PC-9 (cell line): ENCODE measurements around the gene MALRD1. TPM values are rescaled to one million over a fixed set of nuclear protein-coding genes. Genes with fewer than 3 reads are reported as not detected.

Experiments used
- BruUV-seq: library from RNA; stranded (reverse); fragments of 400-500 nt; replicated peaks from 2 replicates; lab custom pipeline; 2021; lab: Mats Ljungman, UMichigan
- CTCF ChIA-PET: fragments of 300-600 bp; sonication (Branson Sonifier 250); formaldehyde crosslinking; loops from one replicate; lab custom pipeline; 2022; ENCODE audit warnings: antibody characterized with exemption; lab: Charles Lee
- POLR2A ChIA-PET: fragments of 300-600 bp; sonication (Branson Sonifier 250); formaldehyde crosslinking; loops from one replicate; lab custom pipeline; 2022; ENCODE audit warnings: antibody characterized with exemption; ENCODE audit not compliant: unreplicated experiment; lab: Charles Lee
- DNase-seq, 2 experiments: peaks; one replicate each; pipeline versions ENCODE4 v3.0.0 to v3.0.0-alpha.2; 2015 to 2022; ENCODE audit warnings: mixed read lengths in 1 of 2
- H2AFZ ChIP-seq: fragments of 200-600 bp; sonication (generic); 2 replicates; pipeline ENCODE4 v1.8.1; 2017; ENCODE audit warnings: antibody characterized with exemption
- H3F3A ChIP-seq: fragments of 200-600 bp; sonication (generic); 2 replicates; pipeline ENCODE4 v1.8.1; 2017; ENCODE audit warnings: antibody characterized with exemption, mild to moderate bottlenecking, low read depth; ENCODE audit not compliant: insufficient read depth
- H3K27ac ChIP-seq: fragments of 200-600 bp; sonication (generic); 2 replicates; pipeline ENCODE4 v1.6.1; 2016; ENCODE audit warnings: mixed run types
- H3K27me3 ChIP-seq: fragments of 200-600 bp; sonication (generic); 2 replicates; pipeline ENCODE4 v1.6.1; 2016; ENCODE audit warnings: low read depth, mixed run types; ENCODE audit not compliant: insufficient read depth
- H3K36me3 ChIP-seq: fragments of 200-600 bp; sonication (generic); 2 replicates; pipeline ENCODE4 v1.6.1; 2016; ENCODE audit warnings: low read depth, mixed run types
- H3K4me1 ChIP-seq: fragments of 200-600 bp; sonication (generic); replicated peaks from 2 replicates; pipeline ENCODE4 v1.6.1; 2016; ENCODE audit warnings: mixed run types; ENCODE audit not compliant: insufficient read depth
- H3K4me2 ChIP-seq: fragments of 200-600 bp; sonication (generic); 2 replicates; pipeline ENCODE4 v1.6.1; 2017; ENCODE audit warnings: mixed run types
- H3K4me3 ChIP-seq: fragments of 200-600 bp; sonication (generic); 2 replicates; pipeline ENCODE4 v1.6.1; 2016; ENCODE audit warnings: mixed run types
- H3K79me2 ChIP-seq: fragments of 200-600 bp; sonication (generic); 2 replicates; pipeline ENCODE4 v1.6.1; 2017; ENCODE audit warnings: low read depth, mixed run types
- H3K9me2 ChIP-seq: fragments of 200-600 bp; sonication (generic); 2 replicates; pipeline ENCODE4 v1.8.1; 2017; ENCODE audit warnings: mild to moderate bottlenecking; ENCODE audit not compliant: insufficient read depth
- H3K9me3 ChIP-seq: fragments of 200-600 bp; sonication (generic); 2 replicates; pipeline ENCODE4 v1.8.1; 2016; ENCODE audit warnings: low read depth; ENCODE audit not compliant: insufficient read depth
- H4K20me1 ChIP-seq: fragments of 200-600 bp; sonication (generic); 2 replicates; pipeline ENCODE4 v1.8.1; 2017; ENCODE audit not compliant: insufficient read depth
- EZH2 ChIP-seq: fragments of 200-600 bp; sonication (generic); IDR thresholded peaks from 2 replicates; pipeline ENCODE4 v1.8.0; 2017; ENCODE audit warnings: antibody characterized with exemption, low read depth
- intact Hi-C: fragments of 100-400 bp; cut with micrococcal nuclease; formaldehyde crosslinking; loops from one replicate; pipeline ENCODE4 v1.10.0; 2022; ENCODE audit not compliant: unreplicated experiment
- total RNA-seq: library from RNA; stranded (reverse); gene quantifications from 2 replicates; pipeline ENCODE4 v1.2.3, GENCODE V29; 2021
- TF ChIP-seq, protein P1 (sequence below): fragments of 200-600 bp; sonication (generic); conservative IDR thresholded peaks from 2 replicates; pipeline ENCODE4 v1.6.1; 2017; ENCODE audit warnings: mixed run types, antibody characterized with exemption, mild to moderate bottlenecking, moderate library complexity

Gene MALRD1
- total RNA-seq, 1 experiment from 2014 or later: not detected

DNA sequence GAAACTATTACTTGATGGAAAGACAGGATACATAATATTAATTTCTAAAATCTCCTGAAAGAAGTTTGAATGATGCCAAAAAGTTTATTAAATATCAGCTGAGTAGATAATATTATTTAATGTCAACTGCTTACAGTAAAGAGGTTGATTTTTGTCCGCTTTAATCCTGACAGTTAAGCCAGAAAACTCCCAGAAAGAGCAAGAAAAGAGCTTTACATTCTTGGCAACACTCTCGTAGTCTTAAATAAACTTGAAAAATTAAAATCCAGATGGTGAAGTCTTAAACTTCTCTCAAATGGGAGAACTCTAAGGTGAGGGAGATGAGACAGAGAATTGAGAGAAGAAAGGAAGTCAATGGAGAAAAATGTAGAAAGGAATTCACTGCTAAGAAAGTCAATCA, 568.4 kb downstream of the MALRD1 start:
- H3K4me2 ChIP-seq: no peak overlapping the region
- H3K9me2 ChIP-seq: no peaks in the 10 kb centered on the region
- H3K27ac ChIP-seq: no peak overlapping the region
- DNase-seq: no peak
- no peak overlapping the region for H2AFZ ChIP-seq
- TF ChIP-seq EZH2: no peak
- TF ChIP-seq, protein P1, sequence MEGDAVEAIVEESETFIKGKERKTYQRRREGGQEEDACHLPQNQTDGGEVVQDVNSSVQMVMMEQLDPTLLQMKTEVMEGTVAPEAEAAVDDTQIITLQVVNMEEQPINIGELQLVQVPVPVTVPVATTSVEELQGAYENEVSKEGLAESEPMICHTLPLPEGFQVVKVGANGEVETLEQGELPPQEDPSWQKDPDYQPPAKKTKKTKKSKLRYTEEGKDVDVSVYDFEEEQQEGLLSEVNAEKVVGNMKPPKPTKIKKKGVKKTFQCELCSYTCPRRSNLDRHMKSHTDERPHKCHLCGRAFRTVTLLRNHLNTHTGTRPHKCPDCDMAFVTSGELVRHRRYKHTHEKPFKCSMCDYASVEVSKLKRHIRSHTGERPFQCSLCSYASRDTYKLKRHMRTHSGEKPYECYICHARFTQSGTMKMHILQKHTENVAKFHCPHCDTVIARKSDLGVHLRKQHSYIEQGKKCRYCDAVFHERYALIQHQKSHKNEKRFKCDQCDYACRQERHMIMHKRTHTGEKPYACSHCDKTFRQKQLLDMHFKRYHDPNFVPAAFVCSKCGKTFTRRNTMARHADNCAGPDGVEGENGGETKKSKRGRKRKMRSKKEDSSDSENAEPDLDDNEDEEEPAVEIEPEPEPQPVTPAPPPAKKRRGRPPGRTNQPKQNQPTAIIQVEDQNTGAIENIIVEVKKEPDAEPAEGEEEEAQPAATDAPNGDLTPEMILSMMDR: no peak
- no peaks in the 10 kb centered on the region for H4K20me1 ChIP-seq
- no peaks in the 10 kb centered on the region for H3K27me3 ChIP-seq
- no peaks in the 10 kb centered on the region for H3K4me1 ChIP-seq
- no peak overlapping the region for H3K4me3 ChIP-seq
- no peaks in the 10 kb centered on the region for H3K36me3 ChIP-seq
- intact Hi-C loops: no loop called here
- CTCF ChIA-PET: no interaction called here
- BruUV-seq: no TSS peak
- POLR2A ChIA-PET: no interaction called here
- H3F3A ChIP-seq: no peaks in the 10 kb centered on the region
- H3K9me3 ChIP-seq: no peaks in the 10 kb centered on the region
- no peaks in the 10 kb centered on the region for H3K79me2 ChIP-seq

DNA sequence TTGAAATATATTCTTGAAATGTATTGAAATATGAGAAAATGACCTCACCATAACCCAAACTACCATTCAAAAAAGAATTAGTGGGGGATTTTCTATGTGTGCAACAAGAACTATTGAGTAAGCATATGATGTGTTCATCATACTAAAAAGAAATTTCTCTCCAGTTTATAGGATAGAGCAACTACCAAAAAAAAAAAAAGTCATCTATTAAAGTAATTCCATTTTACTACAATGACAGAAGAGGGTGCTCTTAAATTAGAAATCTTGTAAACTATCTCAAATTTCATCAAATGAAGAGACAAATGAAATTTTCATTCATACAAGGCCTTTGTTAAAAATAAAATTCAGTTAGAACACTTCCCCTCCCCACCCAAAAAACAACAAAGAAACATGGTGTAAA, 572.2 kb downstream of the MALRD1 start:
- no peaks in the 10 kb centered on the region for H3K9me2 ChIP-seq
- no peaks in the 10 kb centered on the region for H4K20me1 ChIP-seq
- H3K36me3 ChIP-seq: no peaks in the 10 kb centered on the region
- DNase-seq: no peak
- TF ChIP-seq, protein P1: no peak
- TF ChIP-seq EZH2: no peak
- no peaks in the 10 kb centered on the region for H3K4me1 ChIP-seq
- ChIA-PET POLR2A (no interaction called here), CTCF (no interaction called here)
- H3K27ac ChIP-seq: no peak overlapping the region
- no peaks in the 10 kb centered on the region for H3K79me2 ChIP-seq
- BruUV-seq: no TSS peak
- intact Hi-C loops: no loop called here
- H3K4me3 ChIP-seq: no peak overlapping the region
- no peaks in the 10 kb centered on the region for H3F3A ChIP-seq
- no peak overlapping the region for H2AFZ ChIP-seq
- H3K9me3 ChIP-seq: no peaks in the 10 kb centered on the region
- no peak overlapping the region for H3K4me2 ChIP-seq
- no peaks in the 10 kb centered on the region for H3K27me3 ChIP-seq

DNA sequence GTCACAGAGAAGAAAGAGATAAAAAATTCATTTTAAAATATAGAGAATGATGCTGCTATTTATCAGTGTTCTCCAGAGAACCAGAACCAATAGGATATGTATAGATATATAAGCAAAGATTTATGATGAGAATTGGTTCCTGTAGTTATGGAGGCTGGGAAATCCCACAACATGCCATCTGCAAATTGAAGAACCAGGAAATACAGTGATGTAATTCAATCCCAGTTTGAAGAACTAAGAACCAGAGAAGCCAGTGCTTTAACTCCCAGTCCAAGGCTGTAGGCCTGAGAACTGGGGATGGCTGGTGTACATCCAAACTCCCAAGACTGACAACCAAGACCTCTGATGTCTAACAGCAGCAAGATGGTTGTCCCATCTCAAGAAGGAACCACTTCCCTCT, 574.7 kb downstream of the MALRD1 start:
- Histone ChIP-seq H3K9me3 (no peaks in the 10 kb centered on the region), H3K9me2 (no peaks in the 10 kb centered on the region), H3K4me2 (no peak overlapping the region), H4K20me1 (no peaks in the 10 kb centered on the region), H3K36me3 (no peaks in the 10 kb centered on the region), H3F3A (no peaks in the 10 kb centered on the region), H3K4me3 (no peak overlapping the region), H2AFZ (no peak overlapping the region), H3K27me3 (no peaks in the 10 kb centered on the region), H3K4me1 (no peaks in the 10 kb centered on the region), H3K79me2 (no peaks in the 10 kb centered on the region), H3K27ac (no peak overlapping the region)
- ChIA-PET CTCF (no interaction called here), POLR2A (no interaction called here)
- BruUV-seq: no TSS peak
- intact Hi-C loops: no loop called here
- TF ChIP-seq EZH2: no peak
- TF ChIP-seq, protein P1: no peak
- DNase-seq: no peak
